ENCODE data around the gene CRYBG3.

- no peak for TF ChIP-seq CTCF (IDR thresholded peaks at IDR 0.05)
- TF ChIP-seq POLR2A (IDR thresholded peaks at IDR 0.05) = no peak
Measured at GRCh38 chr3:97968376-97968775, 146.6 kb downstream of the CRYBG3 start.

Measured in esophagus squamous epithelium (tissue), 4 donors.